ENCODE measurements around the gene MDFIC. TPM values are rescaled to one million over a fixed set of nuclear protein-coding genes. Genes with fewer than 3 reads are reported as not detected.

Gene MDFIC
- total RNA-seq, 2 donors from 2014 or later, result 17.1 to 35.0 TPM

- Histone ChIP-seq H3K4me3 (no peak overlapping the region), H3K27me3 (no peaks in the 10 kb centered on the region), H3K9me3 (no peaks in the 10 kb centered on the region), H3K36me3 (no peaks in the 10 kb centered on the region), H3K27ac (peak overlapping the region in 1 of 2 donors; percentile 4), H3K4me1 (peaks cover 0 to 42% of the 10 kb centered on the region in 2 donors)
- no peak for DNase-seq (ENCODE audit: low spot score)
- no peak for TF ChIP-seq CTCF (IDR thresholded peaks at IDR 0.05)
These were observed 7.7 kb downstream of the MDFIC start for GRCh38 chr7:114929570-114929969.

GRCh38 chr7:114930107-114930661 is 8.3 kb downstream of the MDFIC start:
- DNase-seq (ENCODE audit: low spot score), result no peak
- no peaks in the 10 kb centered on the region for H3K36me3 ChIP-seq
- H3K27ac ChIP-seq, result peak overlapping the region in 1 of 2 donors; percentile 4
- peaks cover 0 to 48% of the 10 kb centered on the region in 2 donors for H3K4me1 ChIP-seq
- no peak overlapping the region for H3K4me3 ChIP-seq
- no peaks in the 10 kb centered on the region for H3K9me3 ChIP-seq
- H3K27me3 ChIP-seq, result no peaks in the 10 kb centered on the region
- no peak for TF ChIP-seq CTCF (IDR thresholded peaks at IDR 0.05)

- Histone ChIP-seq H3K9me3 (no peaks in the 10 kb centered on the region), H3K27me3 (no peaks in the 10 kb centered on the region), H3K4me3 (no peak overlapping the region), H3K27ac (no peak overlapping the region), H3K36me3 (no peaks in the 10 kb centered on the region), H3K4me1 (peaks cover 0 to 43% of the 10 kb centered on the region in 2 donors)
- DNase-seq (ENCODE audit: low spot score), result no peak
- no peak for TF ChIP-seq CTCF (IDR thresholded peaks at IDR 0.05)
These were observed 9.1 kb downstream of the MDFIC start for GRCh38 chr7:114930829-114931655.

- Histone ChIP-seq H3K27me3 (no peaks in the 10 kb centered on the region), H3K9me3 (no peaks in the 10 kb centered on the region), H3K27ac (no peak overlapping the region), H3K36me3 (no peaks in the 10 kb centered on the region), H3K4me3 (no peak overlapping the region), H3K4me1 (peaks cover 0 to 42% of the 10 kb centered on the region in 2 donors)
- no peak for TF ChIP-seq CTCF (IDR thresholded peaks at IDR 0.05)
- no peak for DNase-seq (ENCODE audit: low spot score)
These were observed 9.7 kb downstream of the MDFIC start for GRCh38 chr7:114931656-114932011.

- no peak for DNase-seq (ENCODE audit: low spot score)
- Histone ChIP-seq H3K36me3 (no peaks in the 10 kb centered on the region), H3K4me3 (no peak overlapping the region), H3K27me3 (no peaks in the 10 kb centered on the region), H3K4me1 (peaks cover 0 to 42% of the 10 kb centered on the region in 2 donors), H3K9me3 (no peaks in the 10 kb centered on the region), H3K27ac (no peak overlapping the region)
- no peak for TF ChIP-seq CTCF (IDR thresholded peaks at IDR 0.05)
These were observed 11.1 kb downstream of the MDFIC start for GRCh38 chr7:114932991-114933390.

All from right atrium auricular region (tissue), 2 donors.